Thyroid gland (tissue), 4 donors: ENCODE data around the gene SHISA2. TPM values are rescaled to one million over a fixed set of nuclear protein-coding genes. Genes with fewer than 3 reads are reported as not detected.

Experiments
- DNase-seq, 2 donors: peaks; one replicate each; pipeline ENCODE4 v3.0.0-alpha.2; 2019
- H3K27ac ChIP-seq, 3 donors: fragments of 200-600 bp; sonication (generic); 1 replicate in 2 of 3; 2 replicates in 1 of 3; pipeline ENCODE4 v1.5.1; 2016 to 2019; ENCODE audit warnings: mild to moderate bottlenecking in 1 of 3, moderate library complexity in 1 of 3
- H3K27me3 ChIP-seq: fragments of 200-600 bp; sonication (generic); one replicate; pipeline ENCODE4 v1.5.1; 2019
- H3K36me3 ChIP-seq, 2 donors: fragments of 200-600 bp; sonication (generic); one replicate each; pipeline ENCODE4 v1.5.1; 2016 to 2019
- H3K4me1 ChIP-seq, 2 donors: fragments of 200-600 bp; sonication (generic); one replicate each; pipeline ENCODE4 v1.5.1; 2017 to 2019
- H3K4me3 ChIP-seq, 3 donors: fragments of 200-600 bp; sonication (generic); replicated peaks in 1 of 3; 1 replicate in 2 of 3; 2 replicates in 1 of 3; pipeline ENCODE4 v1.5.1; 2016; ENCODE audit warnings: mild to moderate bottlenecking in 1 of 3
- H3K9me3 ChIP-seq: fragments of 200-600 bp; sonication (generic); one replicate; pipeline ENCODE4 v1.5.1; 2017
- POLR2A ChIP-seq, 2 donors: fragments of 450-650 bp; IDR thresholded peaks; one replicate each; pipeline ENCODE4 v1.6.1; 2017; ENCODE audit warnings: antibody characterized with exemption in 2 of 2, mild to moderate bottlenecking in 2 of 2, moderate library complexity in 1 of 2
- WGBS, 2 donors: methylation state at CpG; one replicate each; pipeline ENCODE4 v1.1.5; 2017; 5-methylcytosine and 5-hydroxymethylcytosine counted together
- intact Hi-C: fragments of 100-400 bp; cut with DNase I; formaldehyde crosslinking; loops from one replicate; pipeline ENCODE4 v1.15.1; 2023
- total RNA-seq, 4 donors: library from RNA; depleted of rRNA; stranded (reverse); fragments of >200 nt; gene quantifications; one replicate each; pipeline ENCODE4 v1.2.3, GENCODE V29; 2016
- TF ChIP-seq, protein P1 (sequence below), 6 experiments: fragments of 200-600 bp in 3 of 6; fragments of 450-650 bp in 3 of 6; sonication (generic) in 3 of 6; IDR thresholded peaks; one replicate each; pipeline ENCODE4 v1.5.1; 2016 to 2019; ENCODE audit warnings: antibody characterized with exemption in 6 of 6, mild to moderate bottlenecking in 2 of 6, inconsistent platforms in 1 of 6, moderate library complexity in 1 of 6

The SHISA2 gene
- total RNA-seq, 4 donors from 2014 or later: 47.4 to 124 (median 79.8) TPM

DNA sequence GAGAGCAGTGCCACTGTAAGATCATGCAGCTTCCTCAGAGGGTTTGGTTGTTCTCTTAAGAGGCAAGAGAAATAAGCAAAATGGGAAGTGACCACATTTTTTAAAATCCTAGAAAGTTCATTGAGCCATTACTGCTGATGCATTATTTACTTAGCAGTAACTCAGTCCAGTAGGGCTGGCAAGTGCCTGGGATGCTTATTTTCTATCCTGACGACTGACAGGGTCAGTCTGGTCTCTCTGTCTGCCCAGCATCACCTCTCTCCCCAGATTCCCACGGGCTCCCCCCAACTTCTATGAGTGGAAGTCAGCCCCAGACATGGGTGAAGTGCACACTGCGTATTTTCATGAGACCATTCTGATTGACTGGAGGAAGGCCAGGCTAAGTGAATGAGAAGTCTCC, 10.4 kb downstream of the SHISA2 start:
- TF ChIP-seq POLR2A (IDR thresholded peaks at IDR 0.05): peak in 1 of 2 donors; percentile 56
- TF ChIP-seq, protein P1, sequence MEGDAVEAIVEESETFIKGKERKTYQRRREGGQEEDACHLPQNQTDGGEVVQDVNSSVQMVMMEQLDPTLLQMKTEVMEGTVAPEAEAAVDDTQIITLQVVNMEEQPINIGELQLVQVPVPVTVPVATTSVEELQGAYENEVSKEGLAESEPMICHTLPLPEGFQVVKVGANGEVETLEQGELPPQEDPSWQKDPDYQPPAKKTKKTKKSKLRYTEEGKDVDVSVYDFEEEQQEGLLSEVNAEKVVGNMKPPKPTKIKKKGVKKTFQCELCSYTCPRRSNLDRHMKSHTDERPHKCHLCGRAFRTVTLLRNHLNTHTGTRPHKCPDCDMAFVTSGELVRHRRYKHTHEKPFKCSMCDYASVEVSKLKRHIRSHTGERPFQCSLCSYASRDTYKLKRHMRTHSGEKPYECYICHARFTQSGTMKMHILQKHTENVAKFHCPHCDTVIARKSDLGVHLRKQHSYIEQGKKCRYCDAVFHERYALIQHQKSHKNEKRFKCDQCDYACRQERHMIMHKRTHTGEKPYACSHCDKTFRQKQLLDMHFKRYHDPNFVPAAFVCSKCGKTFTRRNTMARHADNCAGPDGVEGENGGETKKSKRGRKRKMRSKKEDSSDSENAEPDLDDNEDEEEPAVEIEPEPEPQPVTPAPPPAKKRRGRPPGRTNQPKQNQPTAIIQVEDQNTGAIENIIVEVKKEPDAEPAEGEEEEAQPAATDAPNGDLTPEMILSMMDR (IDR thresholded peaks at IDR 0.05): no peak
- peaks cover 0 to 6% of the 10 kb centered on the region in 2 donors for H3K36me3 ChIP-seq
- no peaks in the 10 kb centered on the region for H3K27me3 ChIP-seq
- intact Hi-C loops: no loop called here
- WGBS, 2 donors: 19 to 37% methylated on average over 3 of the region's 3 CpGs
- peak overlapping the region; percentile 62 to 83 (median 79) for H3K27ac ChIP-seq
- peaks cover 26 to 31% of the 10 kb centered on the region in 2 donors for H3K4me1 ChIP-seq
- peak; percentile 73 for DNase-seq
- no peaks in the 10 kb centered on the region for H3K9me3 ChIP-seq
- no peak overlapping the region for H3K4me3 ChIP-seq

DNA sequence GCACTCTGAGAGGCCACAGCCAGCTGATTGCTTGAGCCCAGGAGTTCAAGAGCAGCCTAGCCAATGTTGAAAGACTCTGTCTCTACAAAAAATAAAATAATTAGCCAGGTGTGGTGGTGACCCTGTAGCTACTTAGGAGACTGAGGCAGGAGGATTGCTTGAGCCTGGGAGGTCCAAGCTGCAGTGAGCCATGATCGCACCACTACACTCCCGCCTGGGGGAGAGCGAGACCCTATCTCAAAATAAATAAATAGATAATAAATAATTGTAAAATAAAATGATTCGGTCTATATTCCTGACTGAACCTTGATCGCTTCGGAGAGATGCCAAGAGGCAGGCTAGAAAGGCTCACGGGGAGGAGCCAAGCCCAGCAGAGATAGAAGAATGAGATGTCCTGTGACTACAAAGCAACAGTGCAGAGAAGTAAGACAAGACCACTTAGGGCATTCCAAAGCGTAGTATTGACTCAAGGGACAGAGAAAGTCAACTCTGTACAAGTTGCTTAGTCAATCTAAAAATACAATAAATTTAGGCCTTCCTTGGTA, 12.8 kb downstream of the SHISA2 start:
- Histone ChIP-seq H3K4me1 (peaks cover 26 to 31% of the 10 kb centered on the region in 2 donors), H3K9me3 (no peaks in the 10 kb centered on the region), H3K27ac (peak overlapping the region; percentile 17 to 62 (median 44)), H3K27me3 (no peaks in the 10 kb centered on the region), H3K36me3 (no peaks in the 10 kb centered on the region), H3K4me3 (no peak overlapping the region)
- TF ChIP-seq, protein P1 (IDR thresholded peaks at IDR 0.05): no peak
- intact Hi-C loops: no loop called here
- DNase-seq: peak; percentile 63
- WGBS, 2 donors: 75 to 80% methylated on average over 8 of the region's 8 CpGs

DNA sequence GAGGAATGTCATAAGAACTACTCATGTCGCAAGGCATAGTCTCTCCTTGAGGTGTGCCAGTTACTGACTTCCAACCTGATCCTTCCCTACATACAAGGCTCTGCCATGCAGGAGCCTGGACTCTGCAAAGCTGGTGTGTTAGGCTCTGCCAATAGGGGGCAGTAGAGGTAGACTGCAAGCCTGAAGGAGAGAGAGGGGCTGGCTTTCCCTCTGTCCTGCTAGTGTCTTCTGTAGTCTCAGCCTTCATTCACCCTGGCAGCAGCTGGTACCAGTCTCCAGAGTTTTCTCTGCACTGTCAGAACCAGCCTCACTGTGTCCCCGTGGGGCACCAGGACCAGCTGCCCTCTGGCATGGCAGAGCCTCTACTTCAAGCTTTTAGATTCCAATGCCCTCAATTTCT, 14.5 kb downstream of the SHISA2 start:
- 65 to 66% methylated on average over 2 of the region's 2 CpGs for WGBS, 2 donors
- no peak for TF ChIP-seq POLR2A (IDR thresholded peaks at IDR 0.05)
- TF ChIP-seq, protein P1 (IDR thresholded peaks at IDR 0.05): peak in 3 of 6 experiments; percentile 39 to 55 (median 45)
- intact Hi-C loops: no loop called here
- Histone ChIP-seq H3K27ac (no peak overlapping the region), H3K4me1 (peaks cover 20 to 27% of the 10 kb centered on the region in 2 donors), H3K36me3 (no peaks in the 10 kb centered on the region), H3K9me3 (no peaks in the 10 kb centered on the region), H3K4me3 (no peak overlapping the region), H3K27me3 (no peaks in the 10 kb centered on the region)
- peak in 1 of 2 donors; percentile 48 for DNase-seq

DNA sequence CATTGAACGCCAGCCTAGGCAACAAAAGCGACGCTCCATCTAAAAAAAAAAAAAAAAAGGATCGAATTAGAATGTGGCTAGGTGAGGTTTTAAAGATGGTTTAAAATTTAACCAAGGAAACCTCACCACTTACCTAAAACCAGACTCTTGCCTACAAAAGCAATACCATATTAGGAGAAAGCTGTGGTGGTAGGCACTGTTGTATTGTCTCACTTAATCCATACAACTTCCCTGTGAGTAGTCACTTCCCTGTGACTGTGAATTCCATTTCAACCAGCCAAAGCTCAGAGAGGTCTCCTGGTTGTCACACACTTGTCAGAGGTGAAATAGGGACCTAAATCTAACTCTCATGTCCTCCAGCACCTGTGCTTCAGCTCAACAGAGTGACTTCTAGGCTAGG, 15.4 kb downstream of the SHISA2 start:
- no peak for DNase-seq
- Histone ChIP-seq H3K27ac (no peak overlapping the region), H3K9me3 (no peaks in the 10 kb centered on the region), H3K27me3 (no peaks in the 10 kb centered on the region), H3K36me3 (no peaks in the 10 kb centered on the region), H3K4me1 (peaks cover 13 to 18% of the 10 kb centered on the region in 2 donors), H3K4me3 (no peak overlapping the region)
- TF ChIP-seq POLR2A (IDR thresholded peaks at IDR 0.05): no peak
- TF ChIP-seq, protein P1 (IDR thresholded peaks at IDR 0.05): no peak
- WGBS, 2 donors: 84 to 100% methylated on average over 4 of the region's 4 CpGs
- intact Hi-C loops: no loop called here

DNA sequence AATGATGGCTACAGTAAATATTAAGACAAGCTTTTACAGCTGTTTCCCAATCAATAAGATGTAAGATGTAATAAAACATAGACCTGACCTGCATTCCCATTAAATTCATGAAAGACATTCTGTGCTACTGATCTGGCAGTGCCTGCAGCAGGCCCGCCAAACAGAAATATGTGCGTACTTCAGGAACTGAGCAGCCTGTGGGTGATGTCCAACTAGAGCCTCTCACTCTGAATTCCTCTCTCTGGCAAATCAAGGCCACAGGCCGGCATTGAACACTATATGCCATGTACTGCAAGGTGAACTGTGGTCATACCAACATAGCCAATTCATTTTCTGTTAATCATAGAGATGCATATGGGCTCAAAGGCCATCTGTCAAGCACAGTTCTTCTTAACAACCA, 17.8 kb downstream of the SHISA2 start:
- H3K27ac ChIP-seq: no peak overlapping the region
- 86 to 89% methylated on average over 3 of the region's 3 CpGs for WGBS, 2 donors
- H3K27me3 ChIP-seq: no peaks in the 10 kb centered on the region
- no peak overlapping the region for H3K4me3 ChIP-seq
- TF ChIP-seq POLR2A (IDR thresholded peaks at IDR 0.05): no peak
- TF ChIP-seq, protein P1 (IDR thresholded peaks at IDR 0.05): no peak
- DNase-seq: no peak
- intact Hi-C loops: no loop called here
- H3K36me3 ChIP-seq: no peaks in the 10 kb centered on the region
- H3K9me3 ChIP-seq: no peaks in the 10 kb centered on the region
- H3K4me1 ChIP-seq: peaks cover 0 to 4% of the 10 kb centered on the region in 2 donors
